Measurements from ENCODE around the gene CYP17A1. TPM values are rescaled to one million over a fixed set of nuclear protein-coding genes. Genes with fewer than 3 reads are reported as not detected.

CYP17A1 gene
- total and polyA plus RNA-seq, 2 donors (not counting 1 experiment from before 2014, with no cell fraction given): not detected

- H3K27ac ChIP-seq (ENCODE audit: insufficient read depth, low read length): no peak overlapping the region
- peaks cover 15% of the 10 kb centered on the region for H3K36me3 ChIP-seq (ENCODE audit: control insufficient read depth, insufficient read depth, low read length)
These were observed 24.1 kb downstream of the CYP17A1 start for GRCh38 chr10:102813017-102813541.

GRCh38 chr10:102812231-102812876 lies 24.9 kb downstream of the CYP17A1 start:
- peak in 1 of 2 donors; percentile 23 for DNase-seq (ENCODE audit: low read depth in 2 of 2)
- no peak overlapping the region for H3K4me2 ChIP-seq (ENCODE audit: extremely low read depth, insufficient read depth, low read length)
- H2AFZ ChIP-seq (ENCODE audit: low read length): no peak overlapping the region
- H3K27me3 ChIP-seq (ENCODE audit: control insufficient read depth, insufficient read depth, low read length): no peaks in the 10 kb centered on the region
- peaks cover 22% of the 10 kb centered on the region for H3K4me1 ChIP-seq (ENCODE audit: control insufficient read depth, extremely low read depth, insufficient read depth, low read length)
- no peak overlapping the region for H3K4me3 ChIP-seq (replicated peaks in 1 of 4; ENCODE audit: control extremely low read depth in 1 of 4, insufficient read depth in 1 of 4, low read depth in 3 of 4, low read length in 4 of 4)
- H3K9ac ChIP-seq (ENCODE audit: insufficient read depth, low read length): no peak overlapping the region
- no peak for TF ChIP-seq EZH2 (IDR thresholded peaks at IDR 0.05; ENCODE audit: low read length, missing control alignments)
- TF ChIP-seq CTCF (conservative IDR thresholded peaks at IDR 0.05 in 1 of 2, IDR thresholded peaks at IDR 0.05 in 1 of 2; ENCODE audit: low read depth in 1 of 2, low read length in 2 of 2): no peak
- no peaks in the 10 kb centered on the region for H3K79me2 ChIP-seq (ENCODE audit: control insufficient read depth, insufficient read depth, low read length)
- no peaks in the 10 kb centered on the region for H3K9me3 ChIP-seq (ENCODE audit: control insufficient read depth, insufficient read depth, low read depth, low read length)
- peaks cover 15% of the 10 kb centered on the region for H3K36me3 ChIP-seq (ENCODE audit: control insufficient read depth, insufficient read depth, low read length)
- H4K20me1 ChIP-seq (ENCODE audit: control insufficient read depth, extremely low read depth, insufficient read depth, low read length): no peaks in the 10 kb centered on the region
- no peak overlapping the region for H3K27ac ChIP-seq (ENCODE audit: insufficient read depth, low read length)

More at GRCh38 chr10:102813017-102813541, 24.1 kb downstream of the CYP17A1 start:
- no peak overlapping the region for H3K4me3 ChIP-seq (replicated peaks in 1 of 4; ENCODE audit: control extremely low read depth in 1 of 4, insufficient read depth in 1 of 4, low read depth in 3 of 4, low read length in 4 of 4)
- DNase-seq (ENCODE audit: low read depth in 2 of 2): no peak
- H4K20me1 ChIP-seq (ENCODE audit: control insufficient read depth, extremely low read depth, insufficient read depth, low read length): no peaks in the 10 kb centered on the region
- peaks cover 22% of the 10 kb centered on the region for H3K4me1 ChIP-seq (ENCODE audit: control insufficient read depth, extremely low read depth, insufficient read depth, low read length)
- no peak overlapping the region for H3K9ac ChIP-seq (ENCODE audit: insufficient read depth, low read length)
- TF ChIP-seq EZH2 (IDR thresholded peaks at IDR 0.05; ENCODE audit: low read length, missing control alignments) (no peak), CTCF (conservative IDR thresholded peaks at IDR 0.05 in 1 of 2, IDR thresholded peaks at IDR 0.05 in 1 of 2; ENCODE audit: low read depth in 1 of 2, low read length in 2 of 2) (no peak)
- H3K27me3 ChIP-seq (ENCODE audit: control insufficient read depth, insufficient read depth, low read length): no peaks in the 10 kb centered on the region
- no peak overlapping the region for H2AFZ ChIP-seq (ENCODE audit: low read length)
- no peak overlapping the region for H3K4me2 ChIP-seq (ENCODE audit: extremely low read depth, insufficient read depth, low read length)
- no peaks in the 10 kb centered on the region for H3K79me2 ChIP-seq (ENCODE audit: control insufficient read depth, insufficient read depth, low read length)
- no peaks in the 10 kb centered on the region for H3K9me3 ChIP-seq (ENCODE audit: control insufficient read depth, insufficient read depth, low read depth, low read length)

- no peak overlapping the region for H2AFZ ChIP-seq (ENCODE audit: low read length)
- no peaks in the 10 kb centered on the region for H4K20me1 ChIP-seq (ENCODE audit: control insufficient read depth, extremely low read depth, insufficient read depth, low read length)
- no peak overlapping the region for H3K4me2 ChIP-seq (ENCODE audit: extremely low read depth, insufficient read depth, low read length)
- no peak overlapping the region for H3K4me3 ChIP-seq (replicated peaks in 1 of 4; ENCODE audit: control extremely low read depth in 1 of 4, insufficient read depth in 1 of 4, low read depth in 3 of 4, low read length in 4 of 4)
- H3K4me1 ChIP-seq (ENCODE audit: control insufficient read depth, extremely low read depth, insufficient read depth, low read length): peaks cover 19% of the 10 kb centered on the region
- H3K9me3 ChIP-seq (ENCODE audit: control insufficient read depth, insufficient read depth, low read depth, low read length): no peaks in the 10 kb centered on the region
- no peak overlapping the region for H3K9ac ChIP-seq (ENCODE audit: insufficient read depth, low read length)
- H3K27me3 ChIP-seq (ENCODE audit: control insufficient read depth, insufficient read depth, low read length): no peaks in the 10 kb centered on the region
- TF ChIP-seq CTCF (conservative IDR thresholded peaks at IDR 0.05 in 1 of 2, IDR thresholded peaks at IDR 0.05 in 1 of 2; ENCODE audit: low read depth in 1 of 2, low read length in 2 of 2): no peak
- no peak for TF ChIP-seq EZH2 (IDR thresholded peaks at IDR 0.05; ENCODE audit: low read length, missing control alignments)
- H3K79me2 ChIP-seq (ENCODE audit: control insufficient read depth, insufficient read depth, low read length): no peaks in the 10 kb centered on the region
- no peak for DNase-seq (ENCODE audit: low read depth in 2 of 2)
- H3K36me3 ChIP-seq (ENCODE audit: control insufficient read depth, insufficient read depth, low read length): peaks cover 16% of the 10 kb centered on the region
- no peak overlapping the region for H3K27ac ChIP-seq (ENCODE audit: insufficient read depth, low read length)
These were observed 25.9 kb downstream of the CYP17A1 start for GRCh38 chr10:102811346-102811745.

Data from fibroblast of lung (primary cell).